Measurements from ENCODE around the gene CES3. TPM values are rescaled to one million over a fixed set of nuclear protein-coding genes. Genes with fewer than 3 reads are reported as not detected.
A peak's percentile ranks its signal among the peaks of the same experiment; 100 is the strongest.

The CES3 gene
- total RNA-seq, 4 donors from 2014 or later, result 1.5 to 7.1 (median 3.6) TPM

DNA sequence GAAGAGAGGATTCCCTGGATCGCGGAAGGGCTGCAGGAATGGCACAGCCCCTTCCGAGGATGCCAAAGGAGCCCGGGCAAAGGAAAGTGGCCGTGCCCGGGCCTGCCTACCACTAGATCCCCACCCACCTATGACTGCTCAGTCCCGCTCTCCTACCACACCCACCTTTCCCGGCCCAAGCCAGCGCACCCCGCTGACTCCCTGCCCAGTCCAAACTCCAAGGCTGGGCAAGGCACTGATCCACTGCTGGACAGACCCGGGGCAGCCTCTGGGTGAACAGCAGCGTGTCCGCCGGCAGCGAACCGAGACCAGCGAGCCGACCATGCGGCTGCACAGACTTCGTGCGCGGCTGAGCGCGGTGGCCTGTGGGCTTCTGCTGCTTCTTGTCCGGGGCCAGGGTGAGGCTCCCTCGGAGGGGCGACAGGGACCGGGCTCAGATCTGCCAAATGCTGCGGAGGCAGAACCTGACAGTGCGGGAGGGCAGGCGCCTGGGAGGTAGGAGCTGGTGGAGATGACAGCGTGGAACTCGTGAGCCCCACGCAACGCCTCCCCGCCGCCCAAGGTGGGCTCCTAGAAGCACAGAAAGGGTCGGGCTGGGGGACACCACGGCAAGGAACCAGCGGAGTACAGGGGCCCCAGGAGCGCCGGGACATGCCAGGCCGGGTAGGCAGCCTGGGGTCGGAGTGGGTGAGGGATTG lies 25.6 kb upstream of the CES3 start, which contains the start of gene CES2:
Gene CES2 (plus strand): TSS at position 203 of the 698 bp plus-strand sequence. CDS start 120 bp downstream, at position 323.
- Histone ChIP-seq H3K4me1 (peaks cover 32 to 73% (median 36%) of the 10 kb centered on the region in 3 donors), H3K9me3 (no peaks in the 10 kb centered on the region), H3K27me3 (no peaks in the 10 kb centered on the region), H3K4me3 (peak within 1 kb of the TSS; percentile 78 to 100 (median 92)), H3K36me3 (peaks cover 7 to 54% (median 28%) of the 10 kb centered on the region in 3 donors), H3K27ac (peak within 1 kb of the TSS; percentile 97 to 100 (median 98))
- 40% methylated on average over 4 of the region's 44 CpGs; no CpG with 5 or more reads in 1 of the 2 donors for WGBS, 2 donors
- TF ChIP-seq POLR2A (IDR thresholded peaks at IDR 0.05) (peak in 3 of 4 donors; percentile 43 to 65 (median 55)), CTCF (IDR thresholded peaks at IDR 0.05) (no peak)
- intact Hi-C loops (cut with DNase I), result no loop called here
- DNase-seq, result no peak

GRCh38 chr16:66936462-66936861 lies 24.6 kb upstream of the CES3 start:
- H3K27ac ChIP-seq, result peak overlapping the region in 3 of 4 donors; percentile 97 to 100 (median 98)
- no peak for DNase-seq
- TF ChIP-seq POLR2A (IDR thresholded peaks at IDR 0.05) (no peak), CTCF (IDR thresholded peaks at IDR 0.05) (no peak)
- no peaks in the 10 kb centered on the region for H3K27me3 ChIP-seq
- intact Hi-C loops (cut with DNase I), result no loop called here
- peaks cover 32 to 64% (median 36%) of the 10 kb centered on the region in 3 donors for H3K4me1 ChIP-seq
- 78 to 81% methylated on average over 5 to 6 of the region's 6 CpGs for WGBS, 2 donors
- H3K4me3 ChIP-seq, result peak overlapping the region; percentile 78 to 100 (median 92)
- H3K36me3 ChIP-seq, result peaks cover 17 to 60% (median 38%) of the 10 kb centered on the region in 3 donors
- H3K9me3 ChIP-seq, result no peaks in the 10 kb centered on the region

GRCh38 chr16:66936889-66937554 lies 24.0 kb upstream of the CES3 start:
- Histone ChIP-seq H3K4me1 (peaks cover 32 to 59% (median 36%) of the 10 kb centered on the region in 3 donors), H3K27me3 (no peaks in the 10 kb centered on the region), H3K4me3 (peak overlapping the region in 3 of 4 donors; percentile 89 to 100 (median 96)), H3K27ac (peak overlapping the region in 3 of 4 donors; percentile 97 to 100 (median 98)), H3K36me3 (peaks cover 21 to 60% (median 43%) of the 10 kb centered on the region in 3 donors), H3K9me3 (no peaks in the 10 kb centered on the region)
- intact Hi-C loops (cut with DNase I), result no loop called here
- DNase-seq, result no peak
- TF ChIP-seq CTCF (IDR thresholded peaks at IDR 0.05) (peak in 2 of 6 experiments; percentile 8 to 19), POLR2A (IDR thresholded peaks at IDR 0.05) (no peak)
- WGBS, 2 donors, result 90 to 93% methylated on average over 4 of the region's 4 CpGs

GRCh38 chr16:66937725-66938337 lies 23.2 kb upstream of the CES3 start:
- Histone ChIP-seq H3K4me3 (no peak overlapping the region), H3K9me3 (no peaks in the 10 kb centered on the region), H3K27me3 (no peaks in the 10 kb centered on the region), H3K27ac (no peak overlapping the region), H3K4me1 (peaks cover 29 to 51% (median 31%) of the 10 kb centered on the region in 3 donors), H3K36me3 (peaks cover 28 to 60% (median 51%) of the 10 kb centered on the region in 3 donors)
- no peak for DNase-seq
- intact Hi-C loops (cut with DNase I), result no loop called here
- WGBS, 2 donors, result 89 to 92% methylated on average over 3 to 9 of the region's 10 CpGs
- no peak for TF ChIP-seq CTCF (IDR thresholded peaks at IDR 0.05)
- TF ChIP-seq POLR2A (IDR thresholded peaks at IDR 0.05), result no peak
